Vagina (tissue), 2 donors: ENCODE measurements around the gene MRPL41.

Source experiments
- CTCF ChIP-seq, 3 experiments: fragments of 450-650 bp in 2 of 3; fragments of 200-600 bp in 1 of 3; sonication (generic) in 1 of 3; IDR thresholded peaks; one replicate each; pipeline ENCODE4 v1.5.1; 2017 to 2019; ENCODE audit warnings: antibody characterized with exemption in 3 of 3, mild to moderate bottlenecking in 2 of 3, moderate library complexity in 2 of 3
- POLR2A ChIP-seq, 2 donors: fragments of 450-650 bp; IDR thresholded peaks; one replicate each; pipeline ENCODE4 v1.6.1; 2017; ENCODE audit warnings: antibody characterized with exemption in 2 of 2, mild to moderate bottlenecking in 2 of 2, moderate library complexity in 2 of 2
- POLR2AphosphoS5 ChIP-seq, 2 donors: sonication (generic); formaldehyde crosslinking; IDR thresholded peaks; one replicate each; pipeline ENCODE4 v1.9.0; 2017; ENCODE audit warnings: antibody characterized with exemption in 2 of 2, mild to moderate bottlenecking in 2 of 2, low read depth in 1 of 2; ENCODE audit not compliant: insufficient read depth in 1 of 2

- TF ChIP-seq POLR2A (IDR thresholded peaks at IDR 0.05) (no peak), CTCF (IDR thresholded peaks at IDR 0.05) (no peak), POLR2AphosphoS5 (IDR thresholded peaks at IDR 0.05; ENCODE audit: insufficient read depth in 1 of 2, low read depth in 1 of 2) (no peak)
Observed at GRCh38 chr9:137586854-137587253, 35.2 kb downstream of the MRPL41 start.
